Left ventricle myocardium inferior (tissue), 1 donor: ENCODE measurements around the gene STATH. TPM values are rescaled to one million over a fixed set of nuclear protein-coding genes. Genes with fewer than 3 reads are reported as not detected.

Experiments
- DNase-seq: peaks from one replicate; pipeline ENCODE4 v3.0.0-alpha.2; 2020
- H3K27ac ChIP-seq: fragments of 200-600 bp; replicated peaks from 2 replicates; pipeline ENCODE4 v1.8.0; 2021
- H3K27me3 ChIP-seq: fragments of 200-600 bp; 2 replicates; pipeline ENCODE4 v1.8.0; 2021; ENCODE audit warnings: low read depth
- H3K36me3 ChIP-seq: fragments of 200-600 bp; 2 replicates; pipeline ENCODE4 v1.8.0; 2021
- H3K4me1 ChIP-seq: fragments of 200-600 bp; 2 replicates; pipeline ENCODE4 v1.8.0; 2021
- H3K4me3 ChIP-seq: fragments of 200-600 bp; 2 replicates; pipeline ENCODE4 v1.8.0; 2021; ENCODE audit warnings: mild to moderate bottlenecking, moderate library complexity
- H3K9me3 ChIP-seq: fragments of 200-600 bp; replicated peaks from 2 replicates; pipeline ENCODE4 v1.8.0; 2021
- intact Hi-C: fragments of 100-400 bp; cut with micrococcal nuclease; formaldehyde crosslinking; loops from one replicate; pipeline ENCODE4 v1.11.0; 2022
- long read RNA-seq: library from polyadenylated mRNA; unstranded; transcript quantifications from one replicate; pipeline ENCODE4 v2.0.0, GENCODE V29; 2021
- total RNA-seq: library from RNA; stranded (reverse); fragmentation: NEBNext Ultra II Directional; extraction: Animal tissue kit (Norgen Biotek cat#: 25700); gene quantifications from one replicate; pipeline ENCODE4 v1.2.1, GENCODE V29; 2021
- TF ChIP-seq, protein P1 (sequence below): fragments of 200-600 bp; IDR thresholded peaks from 2 replicates; pipeline ENCODE4 v1.8.0; 2021; ENCODE audit warnings: antibody characterized with exemption, mild to moderate bottlenecking, borderline replicate concordance
- donor health status: DM: no; HTN: yes; CAD: no; lungs with severe emphysema.

Gene STATH, protein sequence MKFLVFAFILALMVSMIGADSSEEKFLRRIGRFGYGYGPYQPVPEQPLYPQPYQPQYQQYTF
- total RNA-seq, result not detected
- long read RNA-seq, result 0 reads

DNA sequence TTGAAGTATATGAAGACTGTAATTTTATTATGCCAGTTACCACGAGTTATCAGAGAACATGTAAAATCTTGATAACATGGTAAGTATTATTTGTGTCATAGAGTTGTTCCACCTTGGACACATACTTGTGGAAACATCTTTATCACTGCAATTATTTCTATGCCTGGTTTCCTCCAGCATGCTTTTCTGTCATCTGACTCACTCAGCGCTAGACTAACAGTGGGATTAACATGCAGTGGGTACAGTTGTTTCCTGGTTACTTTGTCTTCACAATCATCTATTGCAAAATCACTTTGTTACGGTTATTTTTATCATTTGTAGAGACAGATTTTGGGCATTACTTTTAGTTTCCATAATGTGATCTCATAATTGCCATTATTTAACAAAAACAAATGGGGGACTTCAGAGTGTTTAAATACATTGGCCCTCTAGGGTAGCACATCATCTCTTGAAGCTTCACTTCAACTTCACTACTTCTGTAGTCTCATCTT lies at the start of gene STATH:
Gene STATH, plus strand, starts transcription at position 441 of the 491 bp plus-strand sequence. CDS start 2,472 bp downstream, outside the sequence.
- TF ChIP-seq, protein P1, sequence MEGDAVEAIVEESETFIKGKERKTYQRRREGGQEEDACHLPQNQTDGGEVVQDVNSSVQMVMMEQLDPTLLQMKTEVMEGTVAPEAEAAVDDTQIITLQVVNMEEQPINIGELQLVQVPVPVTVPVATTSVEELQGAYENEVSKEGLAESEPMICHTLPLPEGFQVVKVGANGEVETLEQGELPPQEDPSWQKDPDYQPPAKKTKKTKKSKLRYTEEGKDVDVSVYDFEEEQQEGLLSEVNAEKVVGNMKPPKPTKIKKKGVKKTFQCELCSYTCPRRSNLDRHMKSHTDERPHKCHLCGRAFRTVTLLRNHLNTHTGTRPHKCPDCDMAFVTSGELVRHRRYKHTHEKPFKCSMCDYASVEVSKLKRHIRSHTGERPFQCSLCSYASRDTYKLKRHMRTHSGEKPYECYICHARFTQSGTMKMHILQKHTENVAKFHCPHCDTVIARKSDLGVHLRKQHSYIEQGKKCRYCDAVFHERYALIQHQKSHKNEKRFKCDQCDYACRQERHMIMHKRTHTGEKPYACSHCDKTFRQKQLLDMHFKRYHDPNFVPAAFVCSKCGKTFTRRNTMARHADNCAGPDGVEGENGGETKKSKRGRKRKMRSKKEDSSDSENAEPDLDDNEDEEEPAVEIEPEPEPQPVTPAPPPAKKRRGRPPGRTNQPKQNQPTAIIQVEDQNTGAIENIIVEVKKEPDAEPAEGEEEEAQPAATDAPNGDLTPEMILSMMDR, result no peak
- DNase-seq, result no peak
- Histone ChIP-seq H3K27me3 (no peaks in the 10 kb centered on the region), H3K36me3 (no peaks in the 10 kb centered on the region), H3K4me1 (no peaks in the 10 kb centered on the region), H3K4me3 (no peak within 1 kb of the TSS), H3K9me3 (no peaks in the 10 kb centered on the region), H3K27ac (no peak within 1 kb of the TSS)
- intact Hi-C loops, result no loop called here

DNA sequence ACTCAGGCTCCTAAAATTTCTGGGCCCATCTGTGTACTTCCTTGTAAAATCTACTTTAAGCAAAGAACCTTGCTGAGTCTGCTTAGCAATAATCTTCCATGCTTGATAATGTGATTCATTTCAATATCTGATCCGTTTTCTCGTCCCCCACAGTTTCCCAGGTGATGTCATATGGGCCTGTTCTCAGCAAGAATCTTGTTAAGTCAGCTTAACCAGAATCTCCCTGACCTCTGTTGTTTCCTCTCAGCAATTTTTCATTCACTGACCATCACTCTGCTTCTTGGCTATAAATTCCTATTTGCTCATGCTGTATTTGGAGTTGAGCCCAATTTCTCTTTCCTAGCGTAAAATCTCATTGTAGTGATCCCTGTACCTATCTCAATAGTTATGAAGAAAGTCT lies 44.2 kb upstream of the STATH start:
- no peaks in the 10 kb centered on the region for H3K36me3 ChIP-seq
- DNase-seq, result no peak
- TF ChIP-seq, protein P1, result no peak
- no peak overlapping the region for H3K4me3 ChIP-seq
- peaks cover 21% of the 10 kb centered on the region for H3K9me3 ChIP-seq
- no peak overlapping the region for H3K27ac ChIP-seq
- intact Hi-C loops, result no loop called here
- no peaks in the 10 kb centered on the region for H3K4me1 ChIP-seq
- no peaks in the 10 kb centered on the region for H3K27me3 ChIP-seq

DNA sequence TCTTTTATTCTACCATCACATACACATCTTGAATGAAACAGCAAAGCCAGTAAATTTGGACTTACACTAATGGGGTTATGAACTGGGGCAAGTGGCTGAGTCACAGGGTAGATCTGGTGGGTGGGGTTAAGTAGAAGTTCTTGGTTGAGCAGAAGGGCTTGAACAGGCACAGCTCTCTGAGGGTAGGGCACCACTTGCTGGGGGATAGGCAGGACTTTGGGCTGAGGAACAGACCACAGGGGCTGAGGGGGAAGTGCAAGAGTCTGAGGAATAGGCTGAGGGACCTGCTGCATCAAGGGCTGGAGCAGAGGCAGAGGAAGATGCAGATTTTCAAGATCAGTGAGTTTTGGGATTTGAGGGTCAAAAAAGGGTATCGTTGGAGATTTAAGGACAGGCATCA lies 38.6 kb upstream of the STATH start:
- no peak overlapping the region for H3K4me3 ChIP-seq
- no peaks in the 10 kb centered on the region for H3K4me1 ChIP-seq
- intact Hi-C loops, result no loop called here
- no peaks in the 10 kb centered on the region for H3K36me3 ChIP-seq
- no peak overlapping the region for H3K27ac ChIP-seq
- H3K9me3 ChIP-seq, result no peaks in the 10 kb centered on the region
- no peaks in the 10 kb centered on the region for H3K27me3 ChIP-seq
- DNase-seq, result no peak
- TF ChIP-seq, protein P1, result no peak

DNA sequence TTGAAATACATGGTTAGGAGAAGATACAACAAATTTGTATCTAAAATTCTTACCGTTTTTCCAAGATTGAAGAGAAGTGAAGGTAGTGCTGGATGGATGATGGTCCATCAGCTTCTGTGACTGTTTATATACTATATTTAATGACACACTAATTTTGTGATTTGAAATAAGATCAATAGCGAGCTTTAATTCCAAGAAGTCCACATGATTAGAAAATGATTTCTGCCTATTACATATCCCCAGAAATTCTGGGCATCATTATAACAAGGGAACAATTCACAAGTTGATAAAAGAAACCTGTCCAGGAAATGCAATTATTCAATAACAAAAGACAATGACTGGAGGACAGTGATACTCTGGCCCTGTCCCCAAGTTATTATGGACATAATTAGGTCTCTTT lies 30.1 kb upstream of the STATH start, which contains the start of gene CSN2:
Gene CSN2, minus strand, starts transcription at position 101 of the 400 bp plus-strand sequence. CDS start 4,733 bp downstream, outside the sequence.
- H3K4me1 ChIP-seq, result no peaks in the 10 kb centered on the region
- no peaks in the 10 kb centered on the region for H3K36me3 ChIP-seq
- TF ChIP-seq, protein P1, result no peak
- no peaks in the 10 kb centered on the region for H3K27me3 ChIP-seq
- no peaks in the 10 kb centered on the region for H3K9me3 ChIP-seq
- DNase-seq, result no peak
- no peak within 1 kb of the TSS for H3K4me3 ChIP-seq
- no peak within 1 kb of the TSS for H3K27ac ChIP-seq
- intact Hi-C loops, result no loop called here

DNA sequence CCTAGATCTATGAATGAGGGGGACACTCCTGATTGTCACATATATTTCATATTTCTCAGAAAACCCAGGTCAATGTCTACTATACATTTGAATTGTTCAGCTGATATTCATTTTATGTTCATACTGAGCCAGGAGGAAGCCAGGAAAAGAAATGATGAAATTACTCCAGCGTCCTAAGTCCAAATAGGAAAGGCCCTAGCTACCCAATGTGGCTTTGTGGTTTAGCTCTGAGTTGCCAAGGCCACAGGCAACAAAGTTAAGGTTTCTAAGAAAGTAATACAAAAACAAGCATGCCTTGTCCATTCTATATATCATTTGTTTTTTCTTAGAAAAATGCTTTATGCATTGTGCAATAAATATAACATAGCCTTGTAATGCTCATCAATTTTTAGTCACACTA lies 25.7 kb upstream of the STATH start:
- Histone ChIP-seq H3K36me3 (no peaks in the 10 kb centered on the region), H3K4me3 (no peak overlapping the region), H3K27me3 (no peaks in the 10 kb centered on the region), H3K4me1 (no peaks in the 10 kb centered on the region), H3K27ac (no peak overlapping the region), H3K9me3 (no peaks in the 10 kb centered on the region)
- TF ChIP-seq, protein P1, result no peak
- DNase-seq, result no peak
- intact Hi-C loops, result no loop called here
